Neutrophil (primary cell): ENCODE results near the gene SLC18B1.

ENCODE experiments used
- H3K27ac ChIP-seq: fragments of 200-600 bp; sonication (generic); 2 replicates; pipeline ENCODE4 v1.5.1; 2016; ENCODE audit warnings: mild to moderate bottlenecking, moderate library complexity
- H3K27me3 ChIP-seq: fragments of 200-600 bp; sonication (generic); 2 replicates; pipeline ENCODE4 v1.6.0; 2016; ENCODE audit warnings: mild to moderate bottlenecking
- H3K36me3 ChIP-seq: fragments of 200-600 bp; sonication (generic); 2 replicates; pipeline ENCODE4 v1.5.1; 2017
- H3K4me1 ChIP-seq, 2 experiments: fragments of 200-600 bp in 1 of 2; sonication (generic) in 1 of 2; 1 replicate in 1 of 2; 2 replicates in 1 of 2; pipeline versions ENCODE4 v1.5.1 to v1.6.1; 2013 to 2016; ENCODE audit warnings: low read depth in 1 of 2, low read length in 1 of 2, mild to moderate bottlenecking in 1 of 2, moderate library complexity in 1 of 2; ENCODE audit not compliant: control insufficient read depth in 1 of 2, insufficient read depth in 1 of 2
- H3K4me3 ChIP-seq, 2 experiments: fragments of 200-600 bp in 1 of 2; sonication (generic) in 1 of 2; 1 replicate in 1 of 2; 2 replicates in 1 of 2; pipeline ENCODE4 v1.5.1; 2013 to 2016; ENCODE audit warnings: low read depth in 1 of 2, low read length in 1 of 2, mild to moderate bottlenecking in 1 of 2, moderate library complexity in 1 of 2
- H3K9me3 ChIP-seq: fragments of 200-600 bp; sonication (generic); 2 replicates; pipeline ENCODE4 v1.5.1; 2016
- CTCF ChIP-seq: fragments of 200-600 bp; sonication (generic); IDR thresholded peaks from 2 replicates; pipeline ENCODE4 v1.5.1; 2016; ENCODE audit warnings: antibody characterized with exemption

SLC18B1 gene

GRCh38 chr6:132763269-132763668 is 35.2 kb downstream of the SLC18B1 start:
- Histone ChIP-seq H3K36me3 (no peaks in the 10 kb centered on the region), H3K9me3 (no peaks in the 10 kb centered on the region), H3K4me3 (peak overlapping the region in 1 of 2 experiments; percentile 43), H3K4me1 (peaks cover 68 to 69% of the 10 kb centered on the region in 2 experiments), H3K27me3 (no peaks in the 10 kb centered on the region), H3K27ac (peak overlapping the region; percentile 74)
- no peak for TF ChIP-seq CTCF

GRCh38 chr6:132760256-132760655 is 38.2 kb downstream of the SLC18B1 start:
- no peak for TF ChIP-seq CTCF
- Histone ChIP-seq H3K36me3 (peaks cover 9% of the 10 kb centered on the region), H3K9me3 (no peaks in the 10 kb centered on the region), H3K27me3 (no peaks in the 10 kb centered on the region), H3K27ac (peak overlapping the region; percentile 94), H3K4me1 (peaks cover 63 to 72% of the 10 kb centered on the region in 2 experiments), H3K4me3 (no peak overlapping the region)

GRCh38 chr6:132758689-132759088 is 39.7 kb downstream of the SLC18B1 start:
- no peak for TF ChIP-seq CTCF
- peaks cover 59 to 78% of the 10 kb centered on the region in 2 experiments for H3K4me1 ChIP-seq
- peaks cover 25% of the 10 kb centered on the region for H3K36me3 ChIP-seq
- peak overlapping the region in 1 of 2 experiments; percentile 42 for H3K4me3 ChIP-seq
- no peaks in the 10 kb centered on the region for H3K27me3 ChIP-seq
- H3K9me3 ChIP-seq = no peaks in the 10 kb centered on the region
- H3K27ac ChIP-seq = peak overlapping the region; percentile 94

DNA sequence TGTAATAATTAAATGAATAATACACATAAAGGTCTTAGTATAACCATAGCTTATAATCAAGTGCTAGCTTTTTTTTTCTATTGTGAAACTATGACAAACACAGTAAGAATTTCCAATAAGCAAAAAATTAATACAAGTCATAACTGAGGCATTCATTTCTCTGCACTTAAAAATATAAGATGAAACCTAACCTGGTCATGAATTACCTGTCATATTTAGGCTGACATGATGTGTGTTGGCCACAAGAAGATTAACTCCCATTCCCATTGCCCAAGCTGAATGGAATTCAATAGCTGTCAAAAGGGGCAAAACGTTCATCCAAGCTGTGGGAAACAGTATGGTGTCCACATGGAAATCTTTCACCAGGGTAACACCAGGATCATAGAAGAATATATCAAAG is 46.2 kb downstream of the SLC18B1 start:
- H3K27me3 ChIP-seq = no peaks in the 10 kb centered on the region
- H3K27ac ChIP-seq = peak overlapping the region; percentile 91
- no peaks in the 10 kb centered on the region for H3K9me3 ChIP-seq
- TF ChIP-seq CTCF = no peak
- peaks cover 89% of the 10 kb centered on the region for H3K36me3 ChIP-seq
- peaks cover 74 to 85% of the 10 kb centered on the region in 2 experiments for H3K4me1 ChIP-seq
- H3K4me3 ChIP-seq = peak overlapping the region; percentile 84 to 86

- Histone ChIP-seq H3K9me3 (no peaks in the 10 kb centered on the region), H3K27ac (peak overlapping the region; percentile 91), H3K4me3 (peak overlapping the region; percentile 84 to 86), H3K36me3 (peaks cover 93% of the 10 kb centered on the region), H3K27me3 (no peaks in the 10 kb centered on the region), H3K4me1 (peaks cover 79 to 90% of the 10 kb centered on the region in 2 experiments)
- no peak for TF ChIP-seq CTCF
Observed at GRCh38 chr6:132751828-132752227, 46.6 kb downstream of the SLC18B1 start.

DNA sequence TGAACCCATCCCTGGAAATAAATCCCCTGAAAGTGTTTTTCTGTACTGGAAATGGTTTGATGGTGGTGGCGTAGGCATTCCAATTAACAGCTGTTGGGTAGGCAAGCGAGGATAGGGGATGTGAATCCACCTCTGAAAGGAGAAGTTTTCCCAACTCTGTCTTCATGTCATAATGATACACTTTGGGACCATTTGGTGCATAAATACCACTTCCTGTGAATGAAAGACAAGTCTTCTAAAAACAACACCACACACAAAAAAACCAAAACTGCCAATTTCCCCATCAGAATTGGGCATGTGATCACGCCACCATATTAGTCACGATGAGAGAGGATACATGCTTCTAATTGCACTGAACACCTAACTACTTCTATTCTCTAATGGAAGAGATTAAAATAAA is 47.1 kb downstream of the SLC18B1 start:
- Histone ChIP-seq H3K9me3 (no peaks in the 10 kb centered on the region), H3K4me1 (peaks cover 84 to 95% of the 10 kb centered on the region in 2 experiments), H3K4me3 (peak overlapping the region; percentile 84 to 86), H3K36me3 (peaks cover 98% of the 10 kb centered on the region), H3K27ac (peak overlapping the region; percentile 91), H3K27me3 (no peaks in the 10 kb centered on the region)
- TF ChIP-seq CTCF = no peak
